Tibial artery (tissue), 4 donors: ENCODE measurements around the gene ALKAL2.

Source experiments
- DNase-seq, 2 donors: peaks; one replicate each; pipeline ENCODE4 v3.0.0-alpha.2; 2019
- H3K27ac ChIP-seq, 2 donors: fragments of 200-600 bp; sonication (generic) in 1 of 2; 1 replicate in 1 of 2; 2 replicates in 1 of 2; pipeline ENCODE4 v1.5.1; 2018 to 2019; ENCODE audit warnings: mild to moderate bottlenecking in 1 of 2
- H3K27me3 ChIP-seq, 2 donors: fragments of 200-600 bp; sonication (generic) in 1 of 2; one replicate each; pipeline versions ENCODE4 v1.5.1 to v1.6.0; 2016 to 2019
- H3K36me3 ChIP-seq, 3 donors: fragments of 200-600 bp; sonication (generic) in 2 of 3; one replicate each; pipeline ENCODE4 v1.5.1; 2016 to 2019; ENCODE audit warnings: mild to moderate bottlenecking in 2 of 3
- H3K4me1 ChIP-seq, 4 donors: fragments of 200-600 bp; sonication (generic) in 2 of 4; 1 replicate in 3 of 4; 2 replicates in 1 of 4; pipeline ENCODE4 v1.5.1; 2016 to 2019
- H3K4me3 ChIP-seq, 2 donors: fragments of 200-600 bp; sonication (generic) in 1 of 2; 1 replicate in 1 of 2; 2 replicates in 1 of 2; pipeline ENCODE4 v1.5.1; 2018 to 2019; ENCODE audit warnings: mild to moderate bottlenecking in 2 of 2
- H3K9me3 ChIP-seq, 3 donors: fragments of 200-600 bp; sonication (generic) in 1 of 3; one replicate each; pipeline ENCODE4 v1.5.1; 2016 to 2019
- CTCF ChIP-seq, 2 experiments: fragments of 200-600 bp in 1 of 2; fragments of 450-650 bp in 1 of 2; IDR thresholded peaks; one replicate each; pipeline ENCODE4 v1.5.1; 2017 to 2019; ENCODE audit warnings: antibody characterized with exemption in 2 of 2, mild to moderate bottlenecking in 1 of 2, moderate library complexity in 1 of 2
- intact Hi-C: fragments of 100-400 bp; cut with DNase I; formaldehyde crosslinking; loops from one replicate; pipeline ENCODE4 v1.15.0; 2023; ENCODE audit warnings: low total_unique reads

The ALKAL2 gene

GRCh38 chr2:305366-305765 is 17.5 kb upstream of the ALKAL2 start:
- Histone ChIP-seq H3K4me3 (no peak overlapping the region), H3K27ac (no peak overlapping the region), H3K36me3 (no peaks in the 10 kb centered on the region), H3K9me3 (peaks cover 0 to 8% (median 0%) of the 10 kb centered on the region in 3 donors), H3K27me3 (no peaks in the 10 kb centered on the region), H3K4me1 (no peaks in the 10 kb centered on the region)
- DNase-seq: no peak
- no peak for TF ChIP-seq CTCF (IDR thresholded peaks at IDR 0.05)
- intact Hi-C loops: no loop called here

GRCh38 chr2:296354-296753 is 8.5 kb upstream of the ALKAL2 start:
- DNase-seq: no peak
- H3K27ac ChIP-seq: no peak overlapping the region
- no peak overlapping the region for H3K4me3 ChIP-seq
- H3K4me1 ChIP-seq: no peaks in the 10 kb centered on the region
- no peaks in the 10 kb centered on the region for H3K36me3 ChIP-seq
- H3K27me3 ChIP-seq: peaks cover 0 to 5% of the 10 kb centered on the region in 2 donors
- TF ChIP-seq CTCF (IDR thresholded peaks at IDR 0.05): no peak
- intact Hi-C loops: loop anchor here (10.0 kb wide), 1 partner anchor 338 kb away; no protein-coding TSS in a partner anchor
- H3K9me3 ChIP-seq: peaks cover 0 to 4% (median 0%) of the 10 kb centered on the region in 3 donors

GRCh38 chr2:295090-295489 is 7.2 kb upstream of the ALKAL2 start:
- intact Hi-C loops: loop anchor here (10.0 kb wide), 1 partner anchor 340 kb away; no protein-coding TSS in a partner anchor
- no peaks in the 10 kb centered on the region for H3K36me3 ChIP-seq
- H3K27ac ChIP-seq: no peak overlapping the region
- no peak for TF ChIP-seq CTCF (IDR thresholded peaks at IDR 0.05)
- H3K4me1 ChIP-seq: peaks cover 0 to 2% (median under 1%) of the 10 kb centered on the region in 4 donors
- peaks cover 0 to 5% of the 10 kb centered on the region in 2 donors for H3K27me3 ChIP-seq
- no peak overlapping the region for H3K4me3 ChIP-seq
- H3K9me3 ChIP-seq: peaks cover 0 to 4% (median 0%) of the 10 kb centered on the region in 3 donors
- DNase-seq: no peak

GRCh38 chr2:290090-290722 is 2.3 kb upstream of the ALKAL2 start:
- no peaks in the 10 kb centered on the region for H3K36me3 ChIP-seq
- DNase-seq: peak; percentile 72 to 87
- intact Hi-C loops: loop anchor here (1.0 to 10.0 kb wide), 2 partner anchors 118 to 345 kb away; no protein-coding TSS in a partner anchor
- H3K9me3 ChIP-seq: no peaks in the 10 kb centered on the region
- H3K4me3 ChIP-seq: peak overlapping the region; percentile 55 to 62
- peak; percentile 77 to 78 for TF ChIP-seq CTCF (IDR thresholded peaks at IDR 0.05)
- peak overlapping the region; percentile 68 to 83 for H3K27ac ChIP-seq
- peaks cover 0 to 43% (median 33%) of the 10 kb centered on the region in 4 donors for H3K4me1 ChIP-seq
- peaks cover 0 to 35% of the 10 kb centered on the region in 2 donors for H3K27me3 ChIP-seq

GRCh38 chr2:289362-290089 is 1.6 kb upstream of the ALKAL2 start:
- H3K27ac ChIP-seq: peak overlapping the region; percentile 68 to 83
- H3K27me3 ChIP-seq: peaks cover 0 to 35% of the 10 kb centered on the region in 2 donors
- TF ChIP-seq CTCF (IDR thresholded peaks at IDR 0.05): no peak
- no peaks in the 10 kb centered on the region for H3K9me3 ChIP-seq
- no peaks in the 10 kb centered on the region for H3K36me3 ChIP-seq
- peaks cover 0 to 50% (median 38%) of the 10 kb centered on the region in 4 donors for H3K4me1 ChIP-seq
- intact Hi-C loops: loop anchor here (1.0 to 10.0 kb wide), 2 partner anchors 117 to 345 kb away; no protein-coding TSS in a partner anchor
- peak overlapping the region; percentile 55 to 62 for H3K4me3 ChIP-seq
- DNase-seq: no peak
